ENCODE results near the gene KRR1.

DNA sequence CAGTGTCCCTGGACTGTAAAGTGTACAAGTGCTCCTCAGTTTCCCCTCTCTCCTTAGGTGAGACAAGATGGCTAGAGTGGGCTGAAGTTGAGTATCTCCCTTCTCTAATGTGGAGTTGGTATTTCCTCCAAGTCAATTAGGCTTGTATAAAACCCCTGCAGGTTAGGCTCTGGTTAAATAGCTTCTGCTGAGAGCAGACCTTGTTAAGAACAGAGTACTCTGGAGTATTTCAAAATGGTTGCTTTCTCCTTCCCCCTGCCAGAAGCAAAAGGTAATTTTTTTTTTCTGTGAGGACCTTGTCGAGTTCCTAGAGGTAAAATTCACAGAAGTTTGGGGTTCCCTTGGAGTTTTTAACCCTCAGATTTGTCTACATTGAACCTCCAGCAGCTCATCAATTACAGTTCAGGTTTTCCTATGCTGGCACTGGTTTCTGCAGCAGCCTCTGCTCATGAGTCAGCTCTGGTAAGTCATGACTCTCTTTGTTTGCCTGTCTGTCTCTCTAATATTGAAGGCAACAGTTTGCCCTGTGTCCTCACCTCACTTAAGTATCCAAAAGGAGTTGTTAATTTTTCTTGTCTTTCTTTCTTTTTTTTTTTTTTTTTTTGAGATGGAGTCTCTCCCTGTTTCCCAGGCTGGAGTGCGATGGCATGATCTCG is 58.6 kb downstream of the KRR1 start:
- TF ChIP-seq, protein P1, sequence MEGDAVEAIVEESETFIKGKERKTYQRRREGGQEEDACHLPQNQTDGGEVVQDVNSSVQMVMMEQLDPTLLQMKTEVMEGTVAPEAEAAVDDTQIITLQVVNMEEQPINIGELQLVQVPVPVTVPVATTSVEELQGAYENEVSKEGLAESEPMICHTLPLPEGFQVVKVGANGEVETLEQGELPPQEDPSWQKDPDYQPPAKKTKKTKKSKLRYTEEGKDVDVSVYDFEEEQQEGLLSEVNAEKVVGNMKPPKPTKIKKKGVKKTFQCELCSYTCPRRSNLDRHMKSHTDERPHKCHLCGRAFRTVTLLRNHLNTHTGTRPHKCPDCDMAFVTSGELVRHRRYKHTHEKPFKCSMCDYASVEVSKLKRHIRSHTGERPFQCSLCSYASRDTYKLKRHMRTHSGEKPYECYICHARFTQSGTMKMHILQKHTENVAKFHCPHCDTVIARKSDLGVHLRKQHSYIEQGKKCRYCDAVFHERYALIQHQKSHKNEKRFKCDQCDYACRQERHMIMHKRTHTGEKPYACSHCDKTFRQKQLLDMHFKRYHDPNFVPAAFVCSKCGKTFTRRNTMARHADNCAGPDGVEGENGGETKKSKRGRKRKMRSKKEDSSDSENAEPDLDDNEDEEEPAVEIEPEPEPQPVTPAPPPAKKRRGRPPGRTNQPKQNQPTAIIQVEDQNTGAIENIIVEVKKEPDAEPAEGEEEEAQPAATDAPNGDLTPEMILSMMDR (IDR thresholded peaks at IDR 0.05): no peak
- TF ChIP-seq POLR2A (IDR thresholded peaks at IDR 0.05): no peak
